Stimulated activated CD8-positive, alpha-beta memory T cell treated with anti-CD3 and anti-CD28 coated beads, Interleukin-15, amount 100 ng/mL, for 1 hour (primary cell): Measurements from ENCODE around the gene SMYD3.

Source experiments
- DNase-seq: peaks from one replicate; pipeline ENCODE4 v3.0.0-alpha.2; 2020; ENCODE audit warnings: low read depth

The SMYD3 gene

GRCh38 chr1:246462986-246463385 lies 44.1 kb downstream of the SMYD3 start:
- DNase-seq = no peak

GRCh38 chr1:246460406-246460805 lies 46.7 kb downstream of the SMYD3 start:
- DNase-seq = no peak

- DNase-seq = no peak
Measured at GRCh38 chr1:246459221-246459620, 47.9 kb downstream of the SMYD3 start.

GRCh38 chr1:246455476-246455875 lies 51.6 kb downstream of the SMYD3 start:
- DNase-seq = no peak

- DNase-seq = no peak
Measured at GRCh38 chr1:246454655-246455054, 52.4 kb downstream of the SMYD3 start.

- no peak for DNase-seq
Measured at GRCh38 chr1:246450611-246451251, 56.3 kb downstream of the SMYD3 start.

- DNase-seq = no peak
Measured at GRCh38 chr1:246448373-246448772, 58.7 kb downstream of the SMYD3 start.

- DNase-seq = no peak
Measured at GRCh38 chr1:246447501-246447900, 59.6 kb downstream of the SMYD3 start.

GRCh38 chr1:246445503-246445902 lies 61.6 kb downstream of the SMYD3 start:
- no peak for DNase-seq

- DNase-seq = no peak
Measured at GRCh38 chr1:246444617-246445016, 62.5 kb downstream of the SMYD3 start.

GRCh38 chr1:246437961-246438360 lies 69.1 kb downstream of the SMYD3 start:
- no peak for DNase-seq

GRCh38 chr1:246435421-246436041 lies 71.5 kb downstream of the SMYD3 start:
- no peak for DNase-seq

GRCh38 chr1:246434335-246434734 lies 72.7 kb downstream of the SMYD3 start:
- DNase-seq = no peak

- DNase-seq = no peak
Measured at GRCh38 chr1:246428542-246429308, 78.4 kb downstream of the SMYD3 start.

GRCh38 chr1:246427611-246428010 lies 79.5 kb downstream of the SMYD3 start:
- DNase-seq = no peak

GRCh38 chr1:246425895-246426294 lies 81.2 kb downstream of the SMYD3 start:
- DNase-seq = no peak

GRCh38 chr1:246425139-246425794 lies 81.8 kb downstream of the SMYD3 start:
- DNase-seq = no peak

- no peak for DNase-seq
Measured at GRCh38 chr1:246420300-246420699, 86.8 kb downstream of the SMYD3 start.

- DNase-seq = no peak
Measured at GRCh38 chr1:246418565-246419312, 88.3 kb downstream of the SMYD3 start.

GRCh38 chr1:246417813-246418564 lies 89.1 kb downstream of the SMYD3 start:
- DNase-seq = no peak

- no peak for DNase-seq
Measured at GRCh38 chr1:246417152-246417812, 89.8 kb downstream of the SMYD3 start.
